PC-9 (cell line): ENCODE data around the gene DR1. TPM values are rescaled to one million over a fixed set of nuclear protein-coding genes. Genes with fewer than 3 reads are reported as not detected.

Source experiments
- BruUV-seq: library from RNA; stranded (reverse); fragments of 400-500 nt; replicated peaks from 2 replicates; lab custom pipeline; 2021; lab: Mats Ljungman, UMichigan
- CTCF ChIA-PET: fragments of 300-600 bp; sonication (Branson Sonifier 250); formaldehyde crosslinking; loops from one replicate; lab custom pipeline; 2022; ENCODE audit warnings: antibody characterized with exemption; lab: Charles Lee
- POLR2A ChIA-PET: fragments of 300-600 bp; sonication (Branson Sonifier 250); formaldehyde crosslinking; loops from one replicate; lab custom pipeline; 2022; ENCODE audit warnings: antibody characterized with exemption; ENCODE audit not compliant: unreplicated experiment; lab: Charles Lee
- DNase-seq, 2 experiments: peaks; one replicate each; pipeline versions ENCODE4 v3.0.0 to v3.0.0-alpha.2; 2015 to 2022; ENCODE audit warnings: mixed read lengths in 1 of 2
- H2AFZ ChIP-seq: fragments of 200-600 bp; sonication (generic); 2 replicates; pipeline ENCODE4 v1.8.1; 2017; ENCODE audit warnings: antibody characterized with exemption
- H3F3A ChIP-seq: fragments of 200-600 bp; sonication (generic); 2 replicates; pipeline ENCODE4 v1.8.1; 2017; ENCODE audit warnings: antibody characterized with exemption, mild to moderate bottlenecking, low read depth; ENCODE audit not compliant: insufficient read depth
- H3K27ac ChIP-seq: fragments of 200-600 bp; sonication (generic); 2 replicates; pipeline ENCODE4 v1.6.1; 2016; ENCODE audit warnings: mixed run types
- H3K27me3 ChIP-seq: fragments of 200-600 bp; sonication (generic); 2 replicates; pipeline ENCODE4 v1.6.1; 2016; ENCODE audit warnings: low read depth, mixed run types; ENCODE audit not compliant: insufficient read depth
- H3K36me3 ChIP-seq: fragments of 200-600 bp; sonication (generic); 2 replicates; pipeline ENCODE4 v1.6.1; 2016; ENCODE audit warnings: low read depth, mixed run types
- H3K4me1 ChIP-seq: fragments of 200-600 bp; sonication (generic); replicated peaks from 2 replicates; pipeline ENCODE4 v1.6.1; 2016; ENCODE audit warnings: mixed run types; ENCODE audit not compliant: insufficient read depth
- H3K4me2 ChIP-seq: fragments of 200-600 bp; sonication (generic); 2 replicates; pipeline ENCODE4 v1.6.1; 2017; ENCODE audit warnings: mixed run types
- H3K4me3 ChIP-seq: fragments of 200-600 bp; sonication (generic); 2 replicates; pipeline ENCODE4 v1.6.1; 2016; ENCODE audit warnings: mixed run types
- H3K79me2 ChIP-seq: fragments of 200-600 bp; sonication (generic); 2 replicates; pipeline ENCODE4 v1.6.1; 2017; ENCODE audit warnings: low read depth, mixed run types
- H3K9me2 ChIP-seq: fragments of 200-600 bp; sonication (generic); 2 replicates; pipeline ENCODE4 v1.8.1; 2017; ENCODE audit warnings: mild to moderate bottlenecking; ENCODE audit not compliant: insufficient read depth
- H3K9me3 ChIP-seq: fragments of 200-600 bp; sonication (generic); 2 replicates; pipeline ENCODE4 v1.8.1; 2016; ENCODE audit warnings: low read depth; ENCODE audit not compliant: insufficient read depth
- H4K20me1 ChIP-seq: fragments of 200-600 bp; sonication (generic); 2 replicates; pipeline ENCODE4 v1.8.1; 2017; ENCODE audit not compliant: insufficient read depth
- CTCF ChIP-seq: fragments of 200-600 bp; sonication (generic); conservative IDR thresholded peaks from 2 replicates; pipeline ENCODE4 v1.6.1; 2017; ENCODE audit warnings: mixed run types, antibody characterized with exemption, mild to moderate bottlenecking, moderate library complexity
- EZH2 ChIP-seq: fragments of 200-600 bp; sonication (generic); IDR thresholded peaks from 2 replicates; pipeline ENCODE4 v1.8.0; 2017; ENCODE audit warnings: antibody characterized with exemption, low read depth
- intact Hi-C: fragments of 100-400 bp; cut with micrococcal nuclease; formaldehyde crosslinking; loops from one replicate; pipeline ENCODE4 v1.10.0; 2022; ENCODE audit not compliant: unreplicated experiment
- total RNA-seq: library from RNA; stranded (reverse); gene quantifications from 2 replicates; pipeline ENCODE4 v1.2.3, GENCODE V29; 2021

DR1 gene
- total RNA-seq, 1 experiment from 2014 or later, result 37.8 TPM

- Histone ChIP-seq H3K9me3 (no peaks in the 10 kb centered on the region), H3K9me2 (no peaks in the 10 kb centered on the region), H4K20me1 (peaks cover 32% of the 10 kb centered on the region), H3K79me2 (peaks cover 87% of the 10 kb centered on the region), H3K27me3 (no peaks in the 10 kb centered on the region), H3F3A (peaks cover 8% of the 10 kb centered on the region), H3K36me3 (peaks cover 27% of the 10 kb centered on the region), H3K4me3 (peak overlapping the region; percentile 86), H3K4me1 (peaks cover 35% of the 10 kb centered on the region), H2AFZ (peak overlapping the region; percentile 94), H3K4me2 (peak overlapping the region; percentile 92), H3K27ac (peak overlapping the region; percentile 86)
- DNase-seq, result peak in 1 of 2 experiments; percentile 59
- TSS peak; percentile 57 for BruUV-seq
- ChIA-PET CTCF (interaction anchor here (0.6 kb wide), 1 partner anchor 278 kb away, joined by 3 read pairs; no protein-coding TSS in a partner anchor), POLR2A (no interaction called here)
- intact Hi-C loops, result loop anchor here (1.0 to 5.0 kb wide), 3 partner anchors 42 to 501 kb away; partner anchors contain the start of gene FNBP1L
- TF ChIP-seq CTCF, result no peak
- TF ChIP-seq EZH2, result no peak
Observed at GRCh38 chr1:93346421-93346993, 800 bp downstream of the DR1 start.

- H3K4me1 ChIP-seq, result peaks cover 35% of the 10 kb centered on the region
- H3K27ac ChIP-seq, result 0 out of 2 replicates have a peak overlapping the region, but pooled peaks have one; percentile 1
- no peaks in the 10 kb centered on the region for H3K9me2 ChIP-seq
- H2AFZ ChIP-seq, result no peak overlapping the region
- no peaks in the 10 kb centered on the region for H3K9me3 ChIP-seq
- peaks cover 8% of the 10 kb centered on the region for H3F3A ChIP-seq
- ChIA-PET POLR2A (interaction anchor here (0.6 kb wide), 1 partner anchor 268 kb away, joined by 4 read pairs; the partner anchor contains the start of gene MTF2), CTCF (no interaction called here)
- no TSS peak for BruUV-seq
- no peak for TF ChIP-seq EZH2
- no peak for DNase-seq
- H4K20me1 ChIP-seq, result peaks cover 37% of the 10 kb centered on the region
- peaks cover 96% of the 10 kb centered on the region for H3K79me2 ChIP-seq
- peaks cover 27% of the 10 kb centered on the region for H3K36me3 ChIP-seq
- H3K27me3 ChIP-seq, result no peaks in the 10 kb centered on the region
- intact Hi-C loops, result loop anchor here (5.0 kb wide), 2 partner anchors 100 to 500 kb away; partner anchors contain the start of gene FNBP1L
- peak overlapping the region; percentile 86 for H3K4me3 ChIP-seq
- peak overlapping the region; percentile 92 for H3K4me2 ChIP-seq
Observed at GRCh38 chr1:93347334-93347899, 1.7 kb downstream of the DR1 start.

DNA sequence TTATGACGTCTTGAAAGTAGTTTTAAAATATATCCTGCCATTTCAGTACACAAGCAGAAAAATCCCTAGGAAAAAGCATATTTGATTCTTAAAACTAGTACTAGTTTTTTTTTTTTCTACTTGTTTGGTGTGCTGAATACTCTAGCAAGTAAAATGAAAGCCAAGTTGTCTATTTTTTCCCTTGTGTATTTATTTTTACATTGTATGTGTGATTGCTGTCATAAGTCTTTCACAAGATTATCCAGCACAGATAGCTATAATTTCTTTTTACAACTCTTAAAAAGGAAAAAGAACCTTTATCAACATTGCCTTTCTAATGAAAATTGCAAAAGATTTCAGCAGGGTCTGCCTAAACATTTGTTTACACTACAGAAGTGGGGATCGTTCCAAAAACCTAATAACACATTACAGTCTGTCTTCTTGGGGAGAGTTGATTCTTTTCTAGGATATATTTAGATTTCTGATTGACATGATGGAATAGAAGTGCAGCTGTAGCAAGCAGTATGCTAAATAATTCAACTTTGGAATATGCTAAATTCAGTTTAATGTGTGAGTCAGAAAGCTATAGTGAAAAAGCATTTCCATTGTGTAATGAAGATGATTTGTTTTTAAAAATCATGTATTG, 2.5 kb downstream of the DR1 start:
- H4K20me1 ChIP-seq, result peaks cover 37% of the 10 kb centered on the region
- ChIA-PET POLR2A (interaction anchor here (0.6 kb wide), 1 partner anchor 269 kb away, joined by 4 read pairs; the partner anchor contains the start of gene MTF2), CTCF (no interaction called here)
- BruUV-seq, result no TSS peak
- H3F3A ChIP-seq, result peaks cover 8% of the 10 kb centered on the region
- no peaks in the 10 kb centered on the region for H3K27me3 ChIP-seq
- peaks cover 97% of the 10 kb centered on the region for H3K79me2 ChIP-seq
- peak overlapping the region; percentile 92 for H3K4me2 ChIP-seq
- TF ChIP-seq EZH2 (no peak), CTCF (no peak)
- H3K9me2 ChIP-seq, result no peaks in the 10 kb centered on the region
- H3K9me3 ChIP-seq, result no peaks in the 10 kb centered on the region
- no peak overlapping the region for H2AFZ ChIP-seq
- H3K4me1 ChIP-seq, result peaks cover 35% of the 10 kb centered on the region
- peaks cover 27% of the 10 kb centered on the region for H3K36me3 ChIP-seq
- intact Hi-C loops, result loop anchor here (5.0 kb wide), 2 partner anchors 99 to 499 kb away; partner anchors contain the start of gene FNBP1L
- H3K27ac ChIP-seq, result peak overlapping the region; percentile 1; the same call in 1 of the 2 replicates
- DNase-seq, result no peak
- H3K4me3 ChIP-seq, result peak overlapping the region; percentile 86
